ENCODE measurements around the gene RFWD3.

The RFWD3 gene

DNA sequence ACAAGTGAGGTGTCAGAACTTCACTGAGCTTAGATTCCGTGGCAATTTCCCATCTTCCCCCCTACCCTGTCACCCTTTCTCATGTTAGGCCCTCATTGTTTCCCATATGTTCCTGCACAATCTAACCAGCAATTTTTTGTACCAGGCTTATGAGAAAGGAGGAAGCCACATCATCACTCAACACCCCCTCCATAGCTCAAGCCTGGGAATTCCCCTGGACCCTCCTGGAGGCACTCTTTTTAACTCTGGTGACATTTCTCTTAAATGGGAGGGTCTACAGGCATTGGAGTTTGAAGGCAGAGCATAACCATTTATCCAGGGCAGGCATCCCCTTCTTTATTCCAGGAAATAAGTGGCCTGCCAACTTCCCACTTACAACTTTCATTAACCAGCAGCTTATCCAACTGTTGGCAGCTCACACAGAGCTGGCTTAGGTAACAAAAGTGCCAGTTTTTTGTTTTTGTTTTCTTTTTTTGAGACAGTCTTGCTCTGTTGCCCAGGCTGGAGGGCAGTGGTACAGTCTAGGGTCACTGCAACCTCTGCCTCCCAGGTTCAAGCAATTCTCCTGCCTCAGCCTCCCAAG lies 49.4 kb downstream of the RFWD3 start:
- TF ChIP-seq, protein P1, sequence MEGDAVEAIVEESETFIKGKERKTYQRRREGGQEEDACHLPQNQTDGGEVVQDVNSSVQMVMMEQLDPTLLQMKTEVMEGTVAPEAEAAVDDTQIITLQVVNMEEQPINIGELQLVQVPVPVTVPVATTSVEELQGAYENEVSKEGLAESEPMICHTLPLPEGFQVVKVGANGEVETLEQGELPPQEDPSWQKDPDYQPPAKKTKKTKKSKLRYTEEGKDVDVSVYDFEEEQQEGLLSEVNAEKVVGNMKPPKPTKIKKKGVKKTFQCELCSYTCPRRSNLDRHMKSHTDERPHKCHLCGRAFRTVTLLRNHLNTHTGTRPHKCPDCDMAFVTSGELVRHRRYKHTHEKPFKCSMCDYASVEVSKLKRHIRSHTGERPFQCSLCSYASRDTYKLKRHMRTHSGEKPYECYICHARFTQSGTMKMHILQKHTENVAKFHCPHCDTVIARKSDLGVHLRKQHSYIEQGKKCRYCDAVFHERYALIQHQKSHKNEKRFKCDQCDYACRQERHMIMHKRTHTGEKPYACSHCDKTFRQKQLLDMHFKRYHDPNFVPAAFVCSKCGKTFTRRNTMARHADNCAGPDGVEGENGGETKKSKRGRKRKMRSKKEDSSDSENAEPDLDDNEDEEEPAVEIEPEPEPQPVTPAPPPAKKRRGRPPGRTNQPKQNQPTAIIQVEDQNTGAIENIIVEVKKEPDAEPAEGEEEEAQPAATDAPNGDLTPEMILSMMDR (IDR thresholded peaks at IDR 0.05; ENCODE audit: extremely low read depth, missing control alignments), result no peak
- no peak for DNase-seq (ENCODE audit: low spot score)

DNA sequence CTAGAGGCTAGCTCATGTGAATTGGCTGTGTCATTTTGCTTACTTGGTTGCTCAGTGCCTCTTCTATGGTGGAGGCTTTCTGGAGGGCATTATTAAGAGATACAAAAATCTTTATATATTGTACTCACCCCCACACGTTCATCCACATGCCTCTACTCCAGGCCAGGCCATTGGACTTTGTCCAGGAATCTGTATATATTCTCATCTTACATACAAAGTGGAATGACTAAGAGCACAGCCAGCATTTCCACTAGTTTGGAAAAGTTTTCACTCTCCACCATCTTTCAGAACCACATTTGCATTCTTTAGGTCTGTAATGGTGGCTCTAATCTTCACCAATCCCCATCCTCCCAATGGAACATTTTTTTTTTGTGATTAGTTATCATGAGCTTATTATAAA lies 55.0 kb downstream of the RFWD3 start:
- TF ChIP-seq, protein P1 (IDR thresholded peaks at IDR 0.05; ENCODE audit: extremely low read depth, missing control alignments), result no peak
- no peak for DNase-seq (ENCODE audit: low spot score)

DNA sequence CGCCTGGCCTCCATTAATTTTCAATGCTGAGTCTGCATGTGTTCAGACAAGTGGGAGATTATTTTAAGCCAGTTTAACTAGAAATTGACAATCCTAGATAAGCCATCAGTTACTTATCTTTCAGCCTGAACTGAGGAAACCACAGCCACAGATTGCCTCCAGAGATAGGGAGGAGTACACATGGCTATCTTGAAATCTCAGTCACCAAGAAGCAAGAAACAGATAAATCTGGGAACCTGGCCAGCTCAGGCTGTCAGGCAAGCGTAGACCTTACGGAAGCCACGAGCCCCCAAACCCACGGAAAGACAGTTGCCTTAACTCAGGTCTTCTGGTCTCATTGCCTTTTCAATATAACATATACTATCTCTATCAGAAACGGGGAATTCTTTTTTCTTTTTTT lies 57.7 kb downstream of the RFWD3 start:
- TF ChIP-seq, protein P1 (IDR thresholded peaks at IDR 0.05; ENCODE audit: extremely low read depth, missing control alignments), result no peak

DNA sequence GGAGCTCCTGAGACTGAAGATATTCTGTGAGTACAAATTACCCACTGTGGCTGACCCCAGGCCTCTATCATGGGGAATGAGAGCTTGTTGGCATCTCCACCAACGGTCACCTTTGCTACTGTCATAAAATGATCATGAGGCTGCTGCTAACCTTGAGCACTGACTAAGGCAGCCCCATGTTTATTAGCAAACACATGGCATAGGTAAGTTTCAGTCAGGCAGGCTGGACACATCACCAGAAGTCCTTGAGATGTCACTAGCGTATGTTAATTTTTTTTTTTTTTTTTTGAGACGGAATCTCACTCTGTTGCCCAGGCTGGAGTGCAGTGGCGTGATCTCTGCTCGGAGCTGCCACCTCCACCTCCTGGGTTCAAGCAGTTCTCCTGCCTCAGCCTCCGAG lies 58.3 kb downstream of the RFWD3 start:
- DNase-seq (ENCODE audit: low spot score), result no peak
- TF ChIP-seq, protein P1 (IDR thresholded peaks at IDR 0.05; ENCODE audit: extremely low read depth, missing control alignments), result no peak

More for the DNA sequence above, 57.7 kb downstream of the RFWD3 start:
- DNase-seq (ENCODE audit: low spot score), result no peak

DNA sequence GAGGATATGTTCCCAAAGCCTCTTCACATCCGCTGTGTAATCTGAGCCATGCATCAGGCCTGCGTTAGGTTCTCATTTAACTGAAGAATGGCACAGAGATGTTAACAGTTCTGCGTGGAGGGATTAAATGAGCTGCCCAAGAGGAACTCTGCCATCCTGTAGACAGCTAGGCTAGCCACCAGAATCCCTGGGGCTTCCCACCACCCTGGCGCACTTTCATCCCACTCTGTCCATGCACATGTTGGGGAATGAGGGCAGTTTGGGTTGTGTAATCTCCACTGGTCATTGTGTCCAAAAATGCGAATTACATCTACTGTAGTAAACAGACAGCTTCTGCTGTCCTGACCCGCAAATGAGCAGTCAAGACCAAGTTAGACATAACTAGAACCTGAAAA lies 58.7 kb downstream of the RFWD3 start:
- no peak for DNase-seq (ENCODE audit: low spot score)
- TF ChIP-seq, protein P1 (IDR thresholded peaks at IDR 0.05; ENCODE audit: extremely low read depth, missing control alignments), result no peak

DNA sequence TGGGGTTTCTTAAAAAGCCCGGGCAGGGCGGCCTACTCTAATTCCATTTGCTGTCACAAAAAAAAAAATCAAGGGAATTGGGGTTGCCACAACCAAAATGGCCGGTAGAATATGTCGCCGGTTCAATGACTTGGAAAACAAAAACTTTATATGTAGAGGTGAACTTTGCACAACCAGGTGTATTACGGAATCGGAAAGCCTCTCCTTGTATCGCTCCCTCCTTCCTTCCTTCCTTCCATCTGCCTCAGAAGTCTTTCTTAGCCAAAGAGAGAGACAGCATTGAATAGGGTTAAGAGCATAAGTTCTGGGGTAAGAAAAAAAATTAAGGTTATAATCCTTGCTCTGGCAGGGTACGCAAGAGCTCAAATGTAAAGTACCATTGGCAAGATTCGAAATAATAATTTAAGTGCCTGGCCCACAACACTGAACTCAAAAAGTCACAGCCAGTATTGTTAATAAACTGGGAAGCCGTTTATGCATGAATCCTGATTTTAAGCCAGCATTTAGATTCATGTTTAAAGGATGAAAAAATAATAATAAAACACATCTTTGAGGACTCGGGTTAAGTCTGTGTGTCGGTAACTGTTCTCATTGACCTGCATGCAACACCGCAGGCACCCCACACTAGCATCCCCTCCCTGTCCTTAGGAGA lies 59.2 kb downstream of the RFWD3 start:
- DNase-seq (ENCODE audit: low spot score), result peak; percentile 40
- TF ChIP-seq, protein P1 (IDR thresholded peaks at IDR 0.05; ENCODE audit: extremely low read depth, missing control alignments), result no peak

DNA sequence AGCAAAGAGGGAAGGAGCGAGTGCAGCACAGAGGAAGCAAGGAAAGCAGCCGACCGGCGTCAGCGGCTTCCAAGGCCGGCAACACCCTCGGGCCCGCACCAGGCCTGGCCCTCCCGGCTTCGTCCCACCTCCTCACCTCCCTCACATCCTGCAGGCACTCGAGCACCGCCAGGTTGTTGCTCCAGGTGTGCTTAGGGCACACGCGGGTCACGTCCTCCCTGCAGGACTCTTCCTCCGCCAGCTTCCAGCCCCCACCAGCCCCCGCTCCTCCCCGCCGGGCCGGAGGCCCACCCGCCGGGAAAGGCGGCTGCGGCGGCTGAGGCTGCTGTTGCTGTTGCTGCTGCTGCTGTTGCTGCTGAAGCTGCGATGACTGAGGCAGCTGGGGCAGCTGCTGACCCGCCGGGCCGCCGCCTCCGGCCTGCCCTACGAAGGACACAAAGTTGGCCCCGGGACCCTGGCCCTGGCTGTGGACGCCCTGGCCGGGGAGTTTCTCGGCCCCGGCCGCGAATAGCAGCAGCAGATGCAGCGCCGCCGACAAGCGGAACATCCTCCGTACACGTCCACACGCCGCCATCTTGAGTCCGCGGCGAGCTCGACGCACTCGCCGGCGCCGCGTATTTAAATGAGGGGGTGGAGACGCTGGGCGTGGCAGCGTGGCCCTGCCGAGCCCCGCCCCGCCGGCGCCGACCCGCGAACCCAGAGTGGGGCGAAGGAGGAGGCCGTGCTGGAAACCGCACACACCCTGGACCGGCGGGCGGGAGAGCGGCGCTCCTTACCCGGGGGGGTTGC lies 60.0 kb downstream of the RFWD3 start, which contains the start of gene GLG1:
TSS of gene GLG1 (minus strand) at position 594 of the 789 bp plus-strand sequence. CDS start at position 574, 20 bp downstream.
- TF ChIP-seq, protein P1 (IDR thresholded peaks at IDR 0.05; ENCODE audit: extremely low read depth, missing control alignments), result no peak
- peak; percentile 92 for DNase-seq (ENCODE audit: low spot score)

Data from GM20000 (cell line).